ENCODE results near the gene WDR88. TPM values are rescaled to one million over a fixed set of nuclear protein-coding genes. Genes with fewer than 3 reads are reported as not detected.

The WDR88 gene
- total RNA-seq: not detected in 2 replicates

DNA sequence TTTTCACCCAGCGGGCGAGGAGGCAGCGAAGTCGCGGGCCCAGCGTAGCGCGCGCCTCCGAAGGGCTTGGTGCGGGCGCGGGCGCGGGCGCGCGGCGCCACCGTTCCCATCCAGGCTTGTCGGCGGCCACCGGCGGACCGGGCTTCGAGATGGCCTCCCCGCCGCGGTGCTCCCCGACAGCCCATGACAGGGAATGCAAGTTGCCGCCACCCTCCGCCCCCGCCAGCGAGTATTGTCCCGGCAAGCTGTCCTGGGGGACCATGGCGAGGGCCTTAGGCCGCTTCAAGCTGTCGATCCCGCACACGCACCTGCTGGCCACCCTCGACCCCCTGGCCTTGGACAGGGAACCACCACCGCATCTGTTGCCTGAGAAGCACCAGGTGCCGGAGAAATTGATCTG lies at the start of gene WDR88:
Gene WDR88, plus strand, starts transcription at position 94 of the 400 bp plus-strand sequence. Its CDS starts 56 bp downstream, at position 150.

GRCh38 chr19:33193865-33194362 lies 62.0 kb downstream of the WDR88 start, which contains the start of gene LRP3:
Gene LRP3 (plus strand): TSS chr19:33194330. CDS start chr19:33194786, 456 bp downstream.

Other genes starting within 250 kb of the WDR88 start
- 13.5 and 21.1 TPM in 2 replicates for gene CEP89, start 160.2 kb upstream of the WDR88 start, total RNA-seq
- gene FAAP24, start 159.9 kb upstream of the WDR88 start, total RNA-seq: 3.5 and 4.2 TPM in 2 replicates
- 13.1 and 13.5 TPM in 2 replicates for gene RHPN2, start 67.2 kb upstream of the WDR88 start, total RNA-seq
- gene GPATCH1, start 50.9 kb upstream of the WDR88 start, total RNA-seq: 4.1 and 6.6 TPM in 2 replicates
- 17.4 and 23.1 TPM in 2 replicates for gene LRP3, start 62.2 kb downstream of the WDR88 start, total RNA-seq
- gene SLC7A10, start 93.7 kb downstream of the WDR88 start, total RNA-seq: not detected in 2 replicates
- gene CEBPA, start 170.4 kb downstream of the WDR88 start, total RNA-seq: 23.4 and 27.0 TPM in 2 replicates
- gene CEBPG, start 241.6 kb downstream of the WDR88 start, total RNA-seq: 27.9 and 29.3 TPM in 2 replicates

All from airway epithelial cell (primary cell).